ENCODE measurements around the gene SF3A2.

GRCh38 chr19:2226051-2226839 lies 10.4 kb upstream of the SF3A2 start:
- TF ChIP-seq CTCF (IDR thresholded peaks at IDR 0.05; ENCODE audit: borderline replicate concordance, extremely low read depth, low read length, poor library complexity, severe bottlenecking) (no peak), EZH2 (IDR thresholded peaks at IDR 0.05; ENCODE audit: borderline replicate concordance, low read depth, low read length, severe bottlenecking) (no peak)

All from DND-41 (cell line).